Activated CD8-positive, alpha-beta T cell treated with anti-CD3 and anti-CD28 coated beads for 36 hours (primary cell): ENCODE measurements around the gene GPR158. TPM values are rescaled to one million over a fixed set of nuclear protein-coding genes. Genes with fewer than 3 reads are reported as not detected.

Source experiments
- ATAC-seq: fragments of 200-7000 bp; cut with Tn5 transposase; one replicate; pipeline ENCODE4 v1.10.0; 2021; ENCODE audit warnings: mild to moderate bottlenecking, moderate library complexity
- CTCF ChIA-PET: fragments of 350-600 bp; sonication (Branson Sonifier 250); formaldehyde crosslinking; loops from one replicate; lab custom pipeline; 2021; ENCODE audit warnings: antibody characterized with exemption; lab: Charles Lee
- POLR2A ChIA-PET: fragments of 350-600 bp; sonication (Branson Sonifier 250); formaldehyde crosslinking; loops from one replicate; lab custom pipeline; 2021; ENCODE audit warnings: antibody characterized with exemption; lab: Charles Lee
- DNase-seq: peaks from one replicate; pipeline ENCODE4 v3.0.0-alpha.2; 2020
- H3K27ac Mint-ChIP-seq: one replicate; pipeline ENCODE4 v1.8.0; 2021; ENCODE audit warnings: mild to moderate bottlenecking, mixed read lengths
- H3K27me3 Mint-ChIP-seq: one replicate; pipeline ENCODE4 v1.8.0; 2021; ENCODE audit warnings: mixed read lengths
- H3K36me3 Mint-ChIP-seq: one replicate; pipeline ENCODE4 v1.8.0; 2021; ENCODE audit warnings: low read depth, mixed read lengths
- H3K4me1 Mint-ChIP-seq: one replicate; pipeline ENCODE4 v1.8.0; 2021; ENCODE audit warnings: low read depth, mixed read lengths
- H3K4me3 Mint-ChIP-seq: one replicate; pipeline ENCODE4 v1.8.0; 2021; ENCODE audit warnings: mild to moderate bottlenecking, moderate library complexity, mixed read lengths
- H3K9me3 Mint-ChIP-seq: one replicate; pipeline ENCODE4 v1.8.0; 2021; ENCODE audit warnings: mixed read lengths
- intact Hi-C: fragments of 100-400 bp; cut with micrococcal nuclease; formaldehyde crosslinking; loops from one replicate; pipeline ENCODE4 v1.10.0; 2022
- total RNA-seq, 2 experiments: library from RNA; stranded (reverse); gene quantifications; one replicate each; pipeline ENCODE4 v1.2.3, GENCODE V29; 2021
- TF ChIP-seq, protein P1 (sequence below): fragments of 200-600 bp; IDR thresholded peaks from one replicate; pipeline ENCODE4 v1.8.0; 2022; ENCODE audit warnings: antibody characterized with exemption, mild to moderate bottlenecking

Gene GPR158
- total RNA-seq, 2 experiments from 2014 or later = not detected

DNA sequence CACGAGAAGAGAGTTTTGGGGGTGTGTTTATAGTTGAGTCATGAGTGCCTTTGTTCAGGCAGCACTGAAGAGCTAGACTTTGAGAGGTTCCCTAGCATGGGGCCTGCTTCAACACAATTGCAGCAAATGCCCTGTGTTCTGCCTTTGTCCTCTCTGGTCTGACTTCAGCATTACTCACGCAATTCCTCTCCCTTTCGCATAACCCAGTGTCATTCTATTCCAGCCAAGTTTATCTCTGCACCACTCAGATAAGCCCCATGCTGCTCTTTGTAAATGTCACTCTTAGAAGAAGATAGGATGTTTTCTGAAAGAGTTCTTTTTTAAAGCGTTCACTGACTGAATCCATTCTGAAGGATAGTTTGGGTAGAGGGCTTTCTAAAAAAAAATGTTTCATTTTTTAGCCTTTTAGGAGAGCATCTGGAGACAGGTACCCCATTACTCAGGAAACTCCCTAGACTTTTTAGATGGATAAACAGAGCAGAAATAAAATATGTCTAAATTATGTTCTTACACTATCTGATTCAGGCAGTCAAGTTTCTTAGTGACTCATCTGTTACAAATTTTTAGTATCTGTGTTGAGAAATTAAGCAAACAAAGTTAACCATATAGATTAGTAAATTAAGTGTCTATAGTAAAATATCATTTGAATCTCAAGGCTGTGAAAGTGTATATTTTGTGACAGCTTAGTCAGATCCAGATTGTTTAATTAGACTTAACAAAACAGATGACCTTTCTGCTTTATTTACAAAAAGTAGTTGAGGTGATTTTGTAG lies 318.5 kb downstream of the GPR158 start:
- Mint-ChIP-seq H3K9me3 (no peaks in the 10 kb centered on the region), H3K4me1 (no peaks in the 10 kb centered on the region), H3K4me3 (no peak overlapping the region), H3K27me3 (no peaks in the 10 kb centered on the region), H3K27ac (no peak overlapping the region), H3K36me3 (no peaks in the 10 kb centered on the region)
- intact Hi-C loops = no loop called here
- TF ChIP-seq, protein P1, sequence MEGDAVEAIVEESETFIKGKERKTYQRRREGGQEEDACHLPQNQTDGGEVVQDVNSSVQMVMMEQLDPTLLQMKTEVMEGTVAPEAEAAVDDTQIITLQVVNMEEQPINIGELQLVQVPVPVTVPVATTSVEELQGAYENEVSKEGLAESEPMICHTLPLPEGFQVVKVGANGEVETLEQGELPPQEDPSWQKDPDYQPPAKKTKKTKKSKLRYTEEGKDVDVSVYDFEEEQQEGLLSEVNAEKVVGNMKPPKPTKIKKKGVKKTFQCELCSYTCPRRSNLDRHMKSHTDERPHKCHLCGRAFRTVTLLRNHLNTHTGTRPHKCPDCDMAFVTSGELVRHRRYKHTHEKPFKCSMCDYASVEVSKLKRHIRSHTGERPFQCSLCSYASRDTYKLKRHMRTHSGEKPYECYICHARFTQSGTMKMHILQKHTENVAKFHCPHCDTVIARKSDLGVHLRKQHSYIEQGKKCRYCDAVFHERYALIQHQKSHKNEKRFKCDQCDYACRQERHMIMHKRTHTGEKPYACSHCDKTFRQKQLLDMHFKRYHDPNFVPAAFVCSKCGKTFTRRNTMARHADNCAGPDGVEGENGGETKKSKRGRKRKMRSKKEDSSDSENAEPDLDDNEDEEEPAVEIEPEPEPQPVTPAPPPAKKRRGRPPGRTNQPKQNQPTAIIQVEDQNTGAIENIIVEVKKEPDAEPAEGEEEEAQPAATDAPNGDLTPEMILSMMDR = no peak
- ChIA-PET POLR2A (no interaction called here), CTCF (no interaction called here)
- ATAC-seq (no peak), DNase-seq (no peak)

DNA sequence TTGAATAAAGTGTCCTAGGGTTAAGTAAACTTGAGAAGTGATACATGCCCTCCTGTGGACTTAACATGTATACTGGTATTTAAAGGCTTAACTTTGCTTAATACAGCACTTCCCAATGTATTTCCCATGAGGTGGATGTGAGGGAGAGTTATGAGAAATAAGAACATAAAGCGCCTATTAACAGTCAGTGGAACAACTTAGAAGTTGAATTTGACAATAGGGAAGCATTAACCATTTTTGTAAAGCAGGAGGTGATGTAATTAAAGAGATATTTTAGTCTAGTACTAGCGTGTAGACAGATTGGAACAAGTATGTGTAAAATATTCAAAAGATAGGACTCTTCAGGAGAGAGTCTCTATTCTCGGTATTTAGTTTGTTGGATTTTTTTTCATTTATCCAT lies 322.4 kb downstream of the GPR158 start:
- no peak for DNase-seq
- H3K27me3 Mint-ChIP-seq = no peaks in the 10 kb centered on the region
- intact Hi-C loops = no loop called here
- TF ChIP-seq, protein P1 = no peak
- ChIA-PET POLR2A (no interaction called here), CTCF (no interaction called here)
- no peak overlapping the region for H3K4me3 Mint-ChIP-seq
- H3K36me3 Mint-ChIP-seq = no peaks in the 10 kb centered on the region
- H3K4me1 Mint-ChIP-seq = no peaks in the 10 kb centered on the region
- no peak overlapping the region for H3K27ac Mint-ChIP-seq
- no peak for ATAC-seq
- no peaks in the 10 kb centered on the region for H3K9me3 Mint-ChIP-seq

DNA sequence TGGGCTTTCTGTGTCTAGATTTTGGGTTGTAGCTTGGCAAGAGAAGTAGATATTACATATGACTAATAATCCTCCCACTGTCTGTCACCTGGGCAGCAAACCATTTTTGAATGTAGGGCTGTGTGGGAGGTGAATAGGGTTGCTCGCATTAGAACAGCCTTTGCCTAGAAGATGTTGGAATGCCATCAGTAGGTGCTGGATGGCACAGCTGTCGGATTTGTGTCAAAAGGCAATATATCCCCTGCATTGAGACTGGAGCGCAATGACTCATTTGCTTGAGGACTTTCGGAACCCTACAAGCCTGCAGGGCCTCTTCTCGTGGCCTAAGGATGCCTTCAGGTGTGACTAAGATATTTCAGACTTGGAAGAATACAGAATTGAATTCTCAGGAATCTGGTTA lies 323.8 kb downstream of the GPR158 start:
- Mint-ChIP-seq H3K4me1 (no peaks in the 10 kb centered on the region), H3K9me3 (no peaks in the 10 kb centered on the region), H3K36me3 (no peaks in the 10 kb centered on the region), H3K4me3 (no peak overlapping the region), H3K27ac (no peak overlapping the region), H3K27me3 (no peaks in the 10 kb centered on the region)
- TF ChIP-seq, protein P1 = no peak
- DNase-seq (no peak), ATAC-seq (no peak)
- POLR2A ChIA-PET = no interaction called here
- intact Hi-C loops = no loop called here
- CTCF ChIA-PET = no interaction called here

DNA sequence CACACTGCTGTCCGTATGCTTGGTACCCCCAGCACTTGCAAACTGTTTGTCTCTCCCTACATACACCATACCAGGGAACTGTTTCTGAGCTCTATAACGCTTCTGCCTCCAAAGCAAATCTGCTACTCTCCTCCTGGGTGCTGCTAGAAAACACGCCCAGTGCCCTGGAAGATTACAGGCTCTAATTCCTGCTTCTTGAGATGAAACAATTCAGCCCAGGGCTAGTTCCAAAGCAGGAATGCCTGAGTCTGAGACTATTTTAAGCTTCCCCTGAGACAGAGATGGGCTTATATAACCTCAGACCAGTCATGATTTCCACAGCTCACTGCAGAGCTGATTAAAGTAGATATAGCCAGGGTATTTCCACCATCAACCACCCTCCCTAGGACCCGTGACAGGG lies 327.1 kb downstream of the GPR158 start:
- H3K36me3 Mint-ChIP-seq = no peaks in the 10 kb centered on the region
- DNase-seq (no peak), ATAC-seq (no peak)
- H3K4me1 Mint-ChIP-seq = no peaks in the 10 kb centered on the region
- POLR2A ChIA-PET = no interaction called here
- peaks cover 3% of the 10 kb centered on the region for H3K9me3 Mint-ChIP-seq
- no peak overlapping the region for H3K27ac Mint-ChIP-seq
- H3K4me3 Mint-ChIP-seq = no peak overlapping the region
- no peaks in the 10 kb centered on the region for H3K27me3 Mint-ChIP-seq
- TF ChIP-seq, protein P1 = no peak
- CTCF ChIA-PET = no interaction called here
- intact Hi-C loops = no loop called here

DNA sequence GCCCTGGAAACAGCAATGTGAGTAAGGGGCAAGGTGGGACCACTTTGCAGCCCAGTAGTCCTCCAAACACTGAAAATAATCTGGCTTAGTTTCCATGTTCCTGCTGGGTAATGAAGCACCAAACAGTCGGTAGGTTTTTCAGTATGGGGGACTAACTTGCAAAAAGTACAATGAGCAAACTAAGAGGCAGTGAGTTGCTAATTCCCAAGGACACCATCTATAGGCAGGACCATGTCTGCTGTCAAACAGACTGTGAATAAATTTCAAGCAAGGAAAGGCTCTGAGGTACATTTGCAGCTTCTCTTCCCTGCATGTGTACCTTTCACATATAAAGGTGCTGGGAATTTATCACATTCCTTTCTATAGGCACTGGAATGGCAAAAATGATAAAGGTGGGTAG lies 327.7 kb downstream of the GPR158 start:
- Mint-ChIP-seq H3K36me3 (no peaks in the 10 kb centered on the region), H3K27ac (no peak overlapping the region), H3K27me3 (no peaks in the 10 kb centered on the region), H3K4me1 (no peaks in the 10 kb centered on the region), H3K9me3 (peaks cover 3% of the 10 kb centered on the region), H3K4me3 (no peak overlapping the region)
- no peak for ATAC-seq
- ChIA-PET POLR2A (no interaction called here), CTCF (no interaction called here)
- TF ChIP-seq, protein P1 = no peak
- intact Hi-C loops = no loop called here
- DNase-seq = no peak
